ENCODE measurements around the gene UNC80. TPM values are rescaled to one million over a fixed set of nuclear protein-coding genes. Genes with fewer than 3 reads are reported as not detected.

The UNC80 gene
- total and polyA plus RNA-seq, 2 donors (not counting 1 experiment from before 2014, with no cell fraction given) = not detected

GRCh38 chr2:209727077-209727476, 44.6 kb upstream of the UNC80 start:
- no peaks in the 10 kb centered on the region for H3K4me1 Mint-ChIP-seq
- no peaks in the 10 kb centered on the region for H3K27me3 ChIP-seq (replicated peaks in 1 of 4; ENCODE audit: control extremely low read depth in 1 of 4, control insufficient read depth in 3 of 4, insufficient read depth in 4 of 4, low read length in 3 of 4)
- H4K20me1 ChIP-seq (ENCODE audit: control insufficient read depth, insufficient read depth, low read length, poor library complexity, severe bottlenecking) = no peaks in the 10 kb centered on the region
- intact Hi-C loops (cut with micrococcal nuclease) = no loop called here
- no peak overlapping the region for H3K27ac ChIP-seq (ENCODE audit: low read length in 2 of 2)
- no peak overlapping the region for H3K4me3 Mint-ChIP-seq
- DNase-seq = no peak
- no peak overlapping the region for H3K9ac ChIP-seq (ENCODE audit: low read length)
- H3K4me2 ChIP-seq (replicated peaks; ENCODE audit: low read depth, low read length, poor library complexity, severe bottlenecking) = no peak overlapping the region
- WGBS (ENCODE audit: insufficient coverage) = 100% methylated on average over 1 of the region's 2 CpGs
- TF ChIP-seq CTCF (IDR thresholded peaks at IDR 0.05) (no peak), EZH2 (IDR thresholded peaks at IDR 0.05; ENCODE audit: borderline replicate concordance, insufficient read depth, low read depth, low read length, poor library complexity, severe bottlenecking) (no peak)
- no peak overlapping the region for H3K4me3 ChIP-seq (ENCODE audit: control extremely low read depth in 1 of 5, extremely low read depth in 1 of 5, insufficient read depth in 1 of 5, low read depth in 2 of 5, low read length in 4 of 5)
- CTCF ChIA-PET = no interaction called here
- no peaks in the 10 kb centered on the region for H3K9me3 ChIP-seq (ENCODE audit: control extremely low read depth in 1 of 3, control insufficient read depth in 2 of 3, insufficient read depth in 1 of 3, low read length in 2 of 3)
- no peaks in the 10 kb centered on the region for H3K4me1 ChIP-seq (ENCODE audit: control insufficient read depth in 2 of 2, insufficient read depth in 2 of 2, low read length in 2 of 2)
- POLR2A ChIA-PET = no interaction called here
- no peak for ATAC-seq (ENCODE audit: low read depth)
- no peaks in the 10 kb centered on the region for H3K9me3 Mint-ChIP-seq (ENCODE audit: insufficient read depth)
- no peaks in the 10 kb centered on the region for H3K36me3 ChIP-seq (replicated peaks in 1 of 2; ENCODE audit: control extremely low read depth in 1 of 2, control insufficient read depth in 1 of 2, extremely low read depth in 1 of 2, insufficient read depth in 2 of 2, low read length in 1 of 2)
- H2AFZ ChIP-seq (ENCODE audit: insufficient read depth, low read depth, low read length, poor library complexity, severe bottlenecking) = no peak overlapping the region
- no peaks in the 10 kb centered on the region for H3K79me2 ChIP-seq (ENCODE audit: control insufficient read depth, insufficient read depth, low read length)
- H3K27me3 Mint-ChIP-seq = no peaks in the 10 kb centered on the region
- H3K27ac Mint-ChIP-seq = no peak overlapping the region

- H3K27ac ChIP-seq (ENCODE audit: low read length in 2 of 2) = no peak overlapping the region
- Mint-ChIP-seq H3K4me3 (no peak overlapping the region), H3K9me3 (ENCODE audit: insufficient read depth) (no peaks in the 10 kb centered on the region), H3K27me3 (no peaks in the 10 kb centered on the region), H3K27ac (no peak overlapping the region), H3K4me1 (no peaks in the 10 kb centered on the region)
- H3K9ac ChIP-seq (ENCODE audit: low read length) = no peak overlapping the region
- no peak overlapping the region for H2AFZ ChIP-seq (ENCODE audit: insufficient read depth, low read depth, low read length, poor library complexity, severe bottlenecking)
- intact Hi-C loops (cut with micrococcal nuclease) = no loop called here
- H4K20me1 ChIP-seq (ENCODE audit: control insufficient read depth, insufficient read depth, low read length, poor library complexity, severe bottlenecking) = no peaks in the 10 kb centered on the region
- ChIA-PET CTCF (no interaction called here), POLR2A (no interaction called here)
- no peaks in the 10 kb centered on the region for H3K79me2 ChIP-seq (ENCODE audit: control insufficient read depth, insufficient read depth, low read length)
- H3K4me1 ChIP-seq (ENCODE audit: control insufficient read depth in 2 of 2, insufficient read depth in 2 of 2, low read length in 2 of 2) = no peaks in the 10 kb centered on the region
- H3K4me2 ChIP-seq (replicated peaks; ENCODE audit: low read depth, low read length, poor library complexity, severe bottlenecking) = no peak overlapping the region
- H3K4me3 ChIP-seq (ENCODE audit: control extremely low read depth in 1 of 5, extremely low read depth in 1 of 5, insufficient read depth in 1 of 5, low read depth in 2 of 5, low read length in 4 of 5) = no peak overlapping the region
- ATAC-seq (ENCODE audit: low read depth) (no peak), DNase-seq (no peak)
- no peaks in the 10 kb centered on the region for H3K27me3 ChIP-seq (replicated peaks in 1 of 4; ENCODE audit: control extremely low read depth in 1 of 4, control insufficient read depth in 3 of 4, insufficient read depth in 4 of 4, low read length in 3 of 4)
- 71% methylated on average over 1 of the region's 3 CpGs for WGBS (ENCODE audit: insufficient coverage)
- H3K9me3 ChIP-seq (ENCODE audit: control extremely low read depth in 1 of 3, control insufficient read depth in 2 of 3, insufficient read depth in 1 of 3, low read length in 2 of 3) = no peaks in the 10 kb centered on the region
- TF ChIP-seq CTCF (IDR thresholded peaks at IDR 0.05) = no peak
- H3K36me3 ChIP-seq (replicated peaks in 1 of 2; ENCODE audit: control extremely low read depth in 1 of 2, control insufficient read depth in 1 of 2, extremely low read depth in 1 of 2, insufficient read depth in 2 of 2, low read length in 1 of 2) = no peaks in the 10 kb centered on the region
Measured at GRCh38 chr2:209734805-209735204, 36.8 kb upstream of the UNC80 start.

All from B cell (primary cell).